K562 (cell line): ENCODE measurements around the gene SMAD3. TPM values are rescaled to one million over a fixed set of nuclear protein-coding genes. Genes with fewer than 3 reads are reported as not detected.

Experiments used
- COPS2 ChIP-seq: fragments of 450-650 bp; conservative IDR thresholded peaks from 2 replicates; pipeline ENCODE4 v1.6.1; 2016; ENCODE audit warnings: mild to moderate bottlenecking, moderate library complexity
- CREB1 ChIP-seq, 2 experiments: sonication (generic) in 1 of 2; formaldehyde crosslinking in 1 of 2; IDR thresholded peaks; 2 replicates each; pipeline versions ENCODE4 v1.6.1 to v1.8.0; 2012 to 2022; ENCODE audit warnings: inconsistent platforms in 1 of 2, mild to moderate bottlenecking in 1 of 2, missing genetic modification reagents in 1 of 2, moderate library complexity in 1 of 2
- E2F3 ChIP-seq: fragments of 250-450 bp; sonication (Bioruptor Pico); IDR thresholded peaks from 2 replicates; pipeline ENCODE4 v1.4.0; 2020; ENCODE audit warnings: mild to moderate bottlenecking
- EGR1 ChIP-seq: fragments of 450-650 bp; conservative IDR thresholded peaks from 2 replicates; pipeline ENCODE4 v1.6.1; 2017; ENCODE audit warnings: mild to moderate bottlenecking
- ETV5 ChIP-seq: sonication (generic); formaldehyde crosslinking; IDR thresholded peaks from 2 replicates; pipeline ENCODE4 v1.4.0; 2020; ENCODE audit warnings: low read depth, mild to moderate bottlenecking, missing genetic modification reagents
- HDAC2 ChIP-seq: fragments of 450-650 bp; IDR thresholded peaks from 2 replicates; pipeline ENCODE4 v1.6.1; 2016; ENCODE audit warnings: mild to moderate bottlenecking
- HEY1 ChIP-seq: fragments of 250-450 bp; sonication (Bioruptor Pico); IDR thresholded peaks from 2 replicates; pipeline ENCODE4 v1.5.0; 2020; ENCODE audit warnings: mild to moderate bottlenecking, moderate library complexity, borderline replicate concordance
- KLF16 ChIP-seq: IDR thresholded peaks from 2 replicates; pipeline ENCODE4 v1.6.1; 2016; ENCODE audit warnings: antibody characterized with exemption
- NR1H2 ChIP-seq: sonication (generic); formaldehyde crosslinking; IDR thresholded peaks from 2 replicates; pipeline ENCODE4 v1.4.0; 2020; ENCODE audit warnings: mild to moderate bottlenecking, missing genetic modification reagents
- NR4A1 ChIP-seq, 2 experiments: fragments of 250-450 bp in 1 of 2; fragments of 450-650 bp in 1 of 2; sonication (Bioruptor Pico) in 1 of 2; IDR thresholded peaks; 2 replicates each; pipeline versions ENCODE4 v1.4.0 to v1.6.1; 2016 to 2020; ENCODE audit warnings: mild to moderate bottlenecking in 2 of 2, missing compliant biosample characterization in 1 of 2, missing genetic modification characterization in 1 of 2, moderate library complexity in 1 of 2
- RUNX1 ChIP-seq: sonication (generic); IDR thresholded peaks from 2 replicates; pipeline ENCODE4 v1.6.1; 2016; ENCODE audit warnings: antibody characterized with exemption, low read depth
- TCFL5 ChIP-seq: fragments of 250-450 bp; sonication (Bioruptor Pico); conservative IDR thresholded peaks from 2 replicates; pipeline ENCODE4 v1.6.1; 2021; ENCODE audit warnings: mild to moderate bottlenecking, moderate library complexity, matching md5 sums
- TEAD1 ChIP-seq, 2 experiments: fragments of 450-650 bp in 1 of 2; sonication (generic) in 1 of 2; formaldehyde crosslinking; IDR thresholded peaks; 2 replicates each; pipeline versions ENCODE4 v1.4.0 to v1.8.0; 2020 to 2022; ENCODE audit warnings: mild to moderate bottlenecking in 2 of 2, missing genetic modification reagents in 1 of 2
- U2AF1 ChIP-seq: fragments of 200-400 bp; formaldehyde crosslinking; optimal IDR thresholded peaks from 2 replicates; pipeline ENCODE3; 2017; ENCODE audit warnings: mild to moderate bottlenecking, low read depth, low read length, moderate library complexity
- ZNF239 ChIP-seq: fragments of 250-450 bp; sonication (Bioruptor Pico); IDR thresholded peaks from 2 replicates; pipeline ENCODE4 v1.4.0; 2020; ENCODE audit warnings: mild to moderate bottlenecking
- polyA plus RNA-seq, 8 experiments: library from polyadenylated mRNA; depleted of rRNA in 4 of 8; stranded (reverse) in 5 of 8; unstranded in 3 of 8; fragments of >200 nt; fragmentation: Nextera tagmentation in 2 of 8; fragmentation: Illumina TruSeq in 1 of 8; extraction: Ambion mirVana in 2 of 8; extraction: Trizol in 1 of 8; gene quantifications; 2 replicates each; pipeline versions ENCODE4 v1.2.1 to v1.2.3, GENCODE V29; 2011 to 2014; ENCODE audit warnings: inconsistent platforms in 1 of 8, missing spikeins in 1 of 8
- total RNA-seq, 7 experiments: library from RNA; depleted of rRNA in 6 of 7; stranded (reverse); fragments of >200 nt in 6 of 7; fragmentation: Illumina TruSeq in 2 of 7; extraction: Trizol in 2 of 7; gene quantifications; 2 replicates each; pipeline versions ENCODE4 v1.2.1 to v1.2.3, GENCODE V29; 2011 to 2021; ENCODE audit warnings: low replicate concordance in 1 of 7
- TF ChIP-seq, protein P1 (sequence below), 2 experiments: fragments of 450-650 bp in 1 of 2; IDR thresholded peaks; 2 replicates each; pipeline ENCODE4 v1.6.1; 2011 to 2017; ENCODE audit warnings: low read depth in 2 of 2, antibody characterized with exemption in 1 of 2, borderline replicate concordance in 1 of 2, low read length in 1 of 2, mild to moderate bottlenecking in 1 of 2, mixed read lengths in 1 of 2; ENCODE audit not compliant: control insufficient read depth in 1 of 2
- TF ChIP-seq, protein P2 (sequence below), 2 experiments: fragments of 450-650 bp; IDR thresholded peaks; 2 replicates each; pipeline ENCODE4 v1.6.1; 2016
- TF ChIP-seq, protein P3 (sequence below), 2 experiments: fragments of 150-350 bp in 1 of 2; IDR thresholded peaks; 2 replicates each; pipeline ENCODE4 v1.6.1; 2012 to 2016; ENCODE audit warnings: low read depth in 2 of 2, low read length in 2 of 2, mild to moderate bottlenecking in 1 of 2, moderate library complexity in 1 of 2

Gene SMAD3
- total and polyA plus RNA-seq, 9 of the 15 experiments (the other 6 are each of a cell fraction or from before 2014, with no cell fraction given) = 4.3 to 39.2 (median 11.1) TPM

DNA sequence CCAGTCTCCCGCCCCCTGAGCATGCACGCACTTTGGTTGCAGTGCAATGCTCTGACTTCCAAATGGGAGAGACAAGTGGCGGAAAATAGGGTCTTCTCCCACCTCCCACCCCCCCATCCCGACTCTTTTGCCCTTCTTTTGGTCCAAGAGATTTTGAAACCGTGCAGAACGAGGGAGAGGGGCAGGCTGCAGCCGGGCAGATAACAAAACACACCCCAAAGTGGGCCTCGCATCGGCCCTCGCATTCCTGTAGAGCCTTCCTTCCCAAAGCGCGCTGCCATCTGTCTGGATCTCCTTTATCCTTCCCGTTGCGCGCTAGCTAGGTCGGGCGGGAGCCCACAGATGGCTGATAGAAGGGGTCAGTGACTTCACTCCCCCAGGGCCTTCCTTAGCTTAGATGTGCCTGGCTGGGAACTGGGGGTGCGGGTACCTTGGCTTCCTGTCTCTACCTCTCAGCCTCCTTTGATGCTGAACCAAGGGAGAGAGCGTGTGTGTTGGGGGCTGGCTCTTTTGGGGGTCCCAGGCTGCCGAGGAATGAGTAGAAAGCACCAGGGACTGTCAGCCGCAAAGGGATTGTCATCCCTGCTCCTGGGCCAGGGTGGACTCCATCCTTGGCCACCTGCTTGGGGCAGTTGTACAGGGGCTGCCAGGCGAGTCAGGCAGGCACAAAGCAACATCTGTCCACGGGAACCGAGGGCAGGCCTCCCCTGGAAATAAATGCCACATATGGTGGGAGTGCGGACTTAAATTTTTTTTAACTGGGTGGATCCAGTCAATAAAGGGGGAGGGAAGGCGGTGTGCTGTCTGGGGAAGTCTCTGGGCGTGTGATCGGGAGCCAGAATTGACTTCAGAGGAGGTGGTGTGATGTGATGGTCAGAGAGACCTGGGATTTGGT lies 1.8 kb downstream of the SMAD3 start (continued):
- no peak for TF ChIP-seq TCFL5
- TF ChIP-seq HEY1 (CRISPR knock-in tag) = no peak
- no peak for TF ChIP-seq KLF16
- TF ChIP-seq TEAD1 (CRISPR knock-in tag; IDR thresholded peaks at IDR 0.05) = no peak; a peak in 1 of 4 replicates
- TF ChIP-seq, protein P1, sequence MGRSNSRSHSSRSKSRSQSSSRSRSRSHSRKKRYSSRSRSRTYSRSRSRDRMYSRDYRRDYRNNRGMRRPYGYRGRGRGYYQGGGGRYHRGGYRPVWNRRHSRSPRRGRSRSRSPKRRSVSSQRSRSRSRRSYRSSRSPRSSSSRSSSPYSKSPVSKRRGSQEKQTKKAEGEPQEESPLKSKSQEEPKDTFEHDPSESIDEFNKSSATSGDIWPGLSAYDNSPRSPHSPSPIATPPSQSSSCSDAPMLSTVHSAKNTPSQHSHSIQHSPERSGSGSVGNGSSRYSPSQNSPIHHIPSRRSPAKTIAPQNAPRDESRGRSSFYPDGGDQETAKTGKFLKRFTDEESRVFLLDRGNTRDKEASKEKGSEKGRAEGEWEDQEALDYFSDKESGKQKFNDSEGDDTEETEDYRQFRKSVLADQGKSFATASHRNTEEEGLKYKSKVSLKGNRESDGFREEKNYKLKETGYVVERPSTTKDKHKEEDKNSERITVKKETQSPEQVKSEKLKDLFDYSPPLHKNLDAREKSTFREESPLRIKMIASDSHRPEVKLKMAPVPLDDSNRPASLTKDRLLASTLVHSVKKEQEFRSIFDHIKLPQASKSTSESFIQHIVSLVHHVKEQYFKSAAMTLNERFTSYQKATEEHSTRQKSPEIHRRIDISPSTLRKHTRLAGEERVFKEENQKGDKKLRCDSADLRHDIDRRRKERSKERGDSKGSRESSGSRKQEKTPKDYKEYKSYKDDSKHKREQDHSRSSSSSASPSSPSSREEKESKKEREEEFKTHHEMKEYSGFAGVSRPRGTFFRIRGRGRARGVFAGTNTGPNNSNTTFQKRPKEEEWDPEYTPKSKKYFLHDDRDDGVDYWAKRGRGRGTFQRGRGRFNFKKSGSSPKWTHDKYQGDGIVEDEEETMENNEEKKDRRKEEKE (IDR thresholded peaks at IDR 0.05; ENCODE audit: borderline replicate concordance in 1 of 2, control insufficient read depth in 1 of 2, low read depth in 2 of 2, low read length in 1 of 2) = no peak
- no peak for TF ChIP-seq COPS2
- TF ChIP-seq HDAC2 = no peak
- no peak for TF ChIP-seq CREB1 (IDR thresholded peaks at IDR 0.05)
- no peak for TF ChIP-seq CREB1 (CRISPR knock-in tag; IDR thresholded peaks at IDR 0.05)
- TF ChIP-seq EGR1 = 0 out of 2 replicates have a peak, but pooled peaks have one; percentile 36
- peak; percentile 50; the same call in 1 of the 2 replicates for TF ChIP-seq ETV5 (CRISPR knock-in tag)
- TF ChIP-seq NR1H2 (CRISPR knock-in tag) = no peak
- TF ChIP-seq, protein P2, sequence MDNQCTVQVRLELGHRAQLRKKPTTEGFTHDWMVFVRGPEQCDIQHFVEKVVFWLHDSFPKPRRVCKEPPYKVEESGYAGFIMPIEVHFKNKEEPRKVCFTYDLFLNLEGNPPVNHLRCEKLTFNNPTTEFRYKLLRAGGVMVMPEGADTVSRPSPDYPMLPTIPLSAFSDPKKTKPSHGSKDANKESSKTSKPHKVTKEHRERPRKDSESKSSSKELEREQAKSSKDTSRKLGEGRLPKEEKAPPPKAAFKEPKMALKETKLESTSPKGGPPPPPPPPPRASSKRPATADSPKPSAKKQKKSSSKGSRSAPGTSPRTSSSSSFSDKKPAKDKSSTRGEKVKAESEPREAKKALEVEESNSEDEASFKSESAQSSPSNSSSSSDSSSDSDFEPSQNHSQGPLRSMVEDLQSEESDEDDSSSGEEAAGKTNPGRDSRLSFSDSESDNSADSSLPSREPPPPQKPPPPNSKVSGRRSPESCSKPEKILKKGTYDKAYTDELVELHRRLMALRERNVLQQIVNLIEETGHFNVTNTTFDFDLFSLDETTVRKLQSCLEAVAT (IDR thresholded peaks at IDR 0.05) = 0 out of 4 replicates have a peak, but pooled peaks of 1 of the 2 experiments have one; percentile 8
- TF ChIP-seq, protein P3, sequence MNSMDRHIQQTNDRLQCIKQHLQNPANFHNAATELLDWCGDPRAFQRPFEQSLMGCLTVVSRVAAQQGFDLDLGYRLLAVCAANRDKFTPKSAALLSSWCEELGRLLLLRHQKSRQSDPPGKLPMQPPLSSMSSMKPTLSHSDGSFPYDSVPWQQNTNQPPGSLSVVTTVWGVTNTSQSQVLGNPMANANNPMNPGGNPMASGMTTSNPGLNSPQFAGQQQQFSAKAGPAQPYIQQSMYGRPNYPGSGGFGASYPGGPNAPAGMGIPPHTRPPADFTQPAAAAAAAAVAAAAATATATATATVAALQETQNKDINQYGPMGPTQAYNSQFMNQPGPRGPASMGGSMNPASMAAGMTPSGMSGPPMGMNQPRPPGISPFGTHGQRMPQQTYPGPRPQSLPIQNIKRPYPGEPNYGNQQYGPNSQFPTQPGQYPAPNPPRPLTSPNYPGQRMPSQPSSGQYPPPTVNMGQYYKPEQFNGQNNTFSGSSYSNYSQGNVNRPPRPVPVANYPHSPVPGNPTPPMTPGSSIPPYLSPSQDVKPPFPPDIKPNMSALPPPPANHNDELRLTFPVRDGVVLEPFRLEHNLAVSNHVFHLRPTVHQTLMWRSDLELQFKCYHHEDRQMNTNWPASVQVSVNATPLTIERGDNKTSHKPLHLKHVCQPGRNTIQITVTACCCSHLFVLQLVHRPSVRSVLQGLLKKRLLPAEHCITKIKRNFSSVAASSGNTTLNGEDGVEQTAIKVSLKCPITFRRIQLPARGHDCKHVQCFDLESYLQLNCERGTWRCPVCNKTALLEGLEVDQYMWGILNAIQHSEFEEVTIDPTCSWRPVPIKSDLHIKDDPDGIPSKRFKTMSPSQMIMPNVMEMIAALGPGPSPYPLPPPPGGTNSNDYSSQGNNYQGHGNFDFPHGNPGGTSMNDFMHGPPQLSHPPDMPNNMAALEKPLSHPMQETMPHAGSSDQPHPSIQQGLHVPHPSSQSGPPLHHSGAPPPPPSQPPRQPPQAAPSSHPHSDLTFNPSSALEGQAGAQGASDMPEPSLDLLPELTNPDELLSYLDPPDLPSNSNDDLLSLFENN (IDR thresholded peaks at IDR 0.05; ENCODE audit: low read depth in 2 of 2, low read length in 2 of 2) = 0 out of 4 replicates have a peak, but pooled peaks of 1 of the 2 experiments have one; percentile 3
- TF ChIP-seq ZNF239 (CRISPR knock-in tag) = no peak
- TF ChIP-seq RUNX1 = 0 out of 2 replicates have a peak, but pooled peaks have one; percentile 31
- TF ChIP-seq U2AF1 = no peak
- 0 out of 2 replicates have a peak, but pooled peaks have one; percentile 12 for TF ChIP-seq NR4A1 (CRISPR knock-in tag; IDR thresholded peaks at IDR 0.05)
- no peak for TF ChIP-seq NR4A1 (tag; IDR thresholded peaks at IDR 0.05)
- no peak for TF ChIP-seq E2F3 (CRISPR knock-in tag)
